ENCODE results near the gene RTL9.
A peak's percentile ranks its signal among the peaks of the same experiment; 100 is the strongest.
"Not testable (repeated sequence)": the region's sequence is repeated elsewhere in the genome, so short reads cannot be mapped to it uniquely, and the experiment has no call there.

The RTL9 gene

DNA sequence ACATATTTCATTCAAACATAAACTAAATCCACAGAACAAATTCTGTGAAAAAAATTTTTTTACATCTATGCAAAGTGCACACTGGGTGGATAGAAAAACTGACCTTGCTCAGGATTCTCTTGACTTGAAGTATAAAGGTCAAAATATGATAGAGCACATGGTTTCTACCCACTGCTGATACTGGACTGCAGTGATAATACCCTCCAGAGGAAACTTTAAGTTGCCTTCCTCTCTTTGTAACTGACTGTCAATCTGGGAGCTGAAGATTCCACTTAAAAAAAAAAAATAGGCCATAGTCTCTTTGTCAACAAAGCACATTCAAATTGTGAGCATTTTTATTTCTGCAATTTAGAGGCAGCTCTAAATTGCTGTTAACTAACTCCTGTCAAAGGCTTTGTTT lies 37.6 kb upstream of the RTL9 start:
- Histone ChIP-seq H3K4me1 (ENCODE audit: control insufficient read depth, insufficient read depth, low read length) (peaks cover 6% of the 10 kb centered on the region), H3K27me3 (replicated peaks; ENCODE audit: control insufficient read depth, insufficient read depth, low read length) (no peaks in the 10 kb centered on the region), H3K36me3 (ENCODE audit: control insufficient read depth, insufficient read depth, low read length, severe bottlenecking) (no peaks in the 10 kb centered on the region), H3K9me3 (ENCODE audit: control insufficient read depth, low read length) (peaks cover 11% of the 10 kb centered on the region), H3K9ac (ENCODE audit: low read length) (no peak overlapping the region), H3K4me3 (ENCODE audit: low read length) (no peak overlapping the region)
- DNase-seq (ENCODE audit: low read depth) = no peak

DNA sequence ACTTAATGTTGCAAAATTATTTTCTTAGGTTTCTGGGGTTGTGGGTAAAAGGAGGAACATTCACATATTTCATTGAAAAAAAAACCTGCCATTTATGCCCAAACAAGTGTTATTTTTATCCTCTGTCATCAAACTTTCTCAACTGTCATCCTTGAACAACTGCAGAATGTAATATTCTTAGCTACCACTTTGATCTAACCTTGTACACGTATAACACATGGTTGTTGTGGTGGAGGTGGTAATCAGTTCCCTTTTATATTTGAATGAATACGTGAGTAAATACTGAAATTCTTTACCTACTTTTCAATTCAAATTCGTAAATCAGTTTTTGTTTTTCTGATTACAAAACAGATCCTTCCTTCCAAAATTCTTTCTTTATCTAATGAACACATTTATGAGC lies 37.0 kb upstream of the RTL9 start:
- Histone ChIP-seq H3K36me3 (ENCODE audit: control insufficient read depth, insufficient read depth, low read length, severe bottlenecking) (no peaks in the 10 kb centered on the region), H3K27me3 (replicated peaks; ENCODE audit: control insufficient read depth, insufficient read depth, low read length) (no peaks in the 10 kb centered on the region), H3K4me1 (ENCODE audit: control insufficient read depth, insufficient read depth, low read length) (peaks cover 6% of the 10 kb centered on the region), H3K9ac (ENCODE audit: low read length) (no peak overlapping the region), H3K9me3 (ENCODE audit: control insufficient read depth, low read length) (peaks cover 17% of the 10 kb centered on the region), H3K4me3 (ENCODE audit: low read length) (no peak overlapping the region)
- no peak for DNase-seq (ENCODE audit: low read depth)

GRCh38 chrX:110322603-110323002 lies 36.0 kb upstream of the RTL9 start:
- peaks cover 6% of the 10 kb centered on the region for H3K4me1 ChIP-seq (ENCODE audit: control insufficient read depth, insufficient read depth, low read length)
- DNase-seq (ENCODE audit: low read depth) = peak; percentile 24
- H3K9ac ChIP-seq (ENCODE audit: low read length) = no peak overlapping the region
- H3K36me3 ChIP-seq (ENCODE audit: control insufficient read depth, insufficient read depth, low read length, severe bottlenecking) = no peaks in the 10 kb centered on the region
- peaks cover 21% of the 10 kb centered on the region for H3K9me3 ChIP-seq (ENCODE audit: control insufficient read depth, low read length)
- H3K27me3 ChIP-seq (replicated peaks; ENCODE audit: control insufficient read depth, insufficient read depth, low read length) = no peaks in the 10 kb centered on the region
- no peak overlapping the region for H3K4me3 ChIP-seq (ENCODE audit: low read length)

DNA sequence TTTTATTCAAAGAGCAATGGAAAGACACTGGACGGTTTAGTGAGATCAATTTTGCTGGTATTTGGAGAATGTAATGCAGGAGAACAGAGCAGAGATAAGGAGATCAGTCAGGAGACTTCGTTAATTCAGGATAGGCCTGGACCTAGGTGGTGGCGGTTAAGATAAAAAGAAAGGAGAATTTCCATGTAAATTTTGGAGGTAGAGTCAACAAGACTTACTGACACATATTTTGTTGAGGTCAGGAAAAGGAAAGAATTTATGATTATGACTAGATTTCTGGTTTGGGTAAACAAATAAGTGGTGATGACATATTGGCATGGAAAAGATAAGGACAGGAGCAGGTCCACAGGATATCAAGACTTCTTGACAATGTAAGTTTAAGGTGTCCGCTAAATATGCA lies 31.9 kb upstream of the RTL9 start:
- no peak overlapping the region for H3K9ac ChIP-seq (ENCODE audit: low read length)
- H3K4me1 ChIP-seq (ENCODE audit: control insufficient read depth, insufficient read depth, low read length) = no peaks in the 10 kb centered on the region
- peaks cover 30% of the 10 kb centered on the region for H3K9me3 ChIP-seq (ENCODE audit: control insufficient read depth, low read length)
- peaks cover 3% of the 10 kb centered on the region for H3K27me3 ChIP-seq (replicated peaks; ENCODE audit: control insufficient read depth, insufficient read depth, low read length)
- no peak overlapping the region for H3K4me3 ChIP-seq (ENCODE audit: low read length)
- DNase-seq (ENCODE audit: low read depth) = no peak
- H3K36me3 ChIP-seq (ENCODE audit: control insufficient read depth, insufficient read depth, low read length, severe bottlenecking) = no peaks in the 10 kb centered on the region

GRCh38 chrX:110327336-110327735 lies 31.3 kb upstream of the RTL9 start:
- H3K27me3 ChIP-seq (replicated peaks; ENCODE audit: control insufficient read depth, insufficient read depth, low read length) = peaks cover 3% of the 10 kb centered on the region
- H3K36me3 ChIP-seq (ENCODE audit: control insufficient read depth, insufficient read depth, low read length, severe bottlenecking) = no peaks in the 10 kb centered on the region
- peaks cover 30% of the 10 kb centered on the region for H3K9me3 ChIP-seq (ENCODE audit: control insufficient read depth, low read length)
- H3K4me3 ChIP-seq (ENCODE audit: low read length) = no peak overlapping the region
- no peak for DNase-seq (ENCODE audit: low read depth)
- no peaks in the 10 kb centered on the region for H3K4me1 ChIP-seq (ENCODE audit: control insufficient read depth, insufficient read depth, low read length)
- no peak overlapping the region for H3K9ac ChIP-seq (ENCODE audit: low read length)

GRCh38 chrX:110328613-110329012 lies 30.0 kb upstream of the RTL9 start:
- H3K9me3 ChIP-seq (ENCODE audit: control insufficient read depth, low read length) = peaks cover 30% of the 10 kb centered on the region
- DNase-seq (ENCODE audit: low read depth); H3K4me1 ChIP-seq (ENCODE audit: control insufficient read depth, insufficient read depth, low read length); H3K27me3 ChIP-seq (replicated peaks; ENCODE audit: control insufficient read depth, insufficient read depth, low read length); H3K4me3 ChIP-seq (ENCODE audit: low read length); H3K36me3 ChIP-seq (ENCODE audit: control insufficient read depth, insufficient read depth, low read length, severe bottlenecking); H3K9ac ChIP-seq (ENCODE audit: low read length): not testable (repeated sequence)

GRCh38 chrX:110331444-110332030 lies 27.1 kb upstream of the RTL9 start:
- no peaks in the 10 kb centered on the region for H3K4me1 ChIP-seq (ENCODE audit: control insufficient read depth, insufficient read depth, low read length)
- H3K4me3 ChIP-seq (ENCODE audit: low read length) = no peak overlapping the region
- H3K36me3 ChIP-seq (ENCODE audit: control insufficient read depth, insufficient read depth, low read length, severe bottlenecking) = no peaks in the 10 kb centered on the region
- no peak for DNase-seq (ENCODE audit: low read depth)
- peaks cover 3% of the 10 kb centered on the region for H3K27me3 ChIP-seq (replicated peaks; ENCODE audit: control insufficient read depth, insufficient read depth, low read length)
- no peak overlapping the region for H3K9ac ChIP-seq (ENCODE audit: low read length)
- H3K9me3 ChIP-seq (ENCODE audit: control insufficient read depth, low read length) = peaks cover 15% of the 10 kb centered on the region

DNA sequence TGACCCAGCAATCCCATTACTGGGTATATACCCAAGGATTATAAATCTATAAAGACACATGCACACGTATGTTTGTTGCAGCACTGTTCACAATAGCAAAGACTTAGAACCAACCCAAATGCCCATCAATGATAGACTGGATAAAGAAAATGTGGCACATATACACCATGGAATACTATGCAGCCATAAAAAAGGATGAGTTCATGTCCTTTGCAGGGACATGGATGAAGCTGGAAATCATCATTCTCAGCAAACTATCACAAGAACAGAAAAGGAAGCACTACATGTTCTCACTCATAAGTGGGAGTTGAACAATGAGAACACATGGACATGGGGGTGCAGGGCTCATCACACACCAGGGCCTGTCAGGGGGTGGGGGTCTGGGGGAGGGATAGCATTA lies 25.2 kb upstream of the RTL9 start:
- not testable (repeated sequence) for H3K36me3 ChIP-seq (ENCODE audit: control insufficient read depth, insufficient read depth, low read length, severe bottlenecking); H3K27me3 ChIP-seq (replicated peaks; ENCODE audit: control insufficient read depth, insufficient read depth, low read length); H3K4me1 ChIP-seq (ENCODE audit: control insufficient read depth, insufficient read depth, low read length); H3K4me3 ChIP-seq (ENCODE audit: low read length); H3K9ac ChIP-seq (ENCODE audit: low read length); DNase-seq (ENCODE audit: low read depth); H3K9me3 ChIP-seq (ENCODE audit: control insufficient read depth, low read length)

DNA sequence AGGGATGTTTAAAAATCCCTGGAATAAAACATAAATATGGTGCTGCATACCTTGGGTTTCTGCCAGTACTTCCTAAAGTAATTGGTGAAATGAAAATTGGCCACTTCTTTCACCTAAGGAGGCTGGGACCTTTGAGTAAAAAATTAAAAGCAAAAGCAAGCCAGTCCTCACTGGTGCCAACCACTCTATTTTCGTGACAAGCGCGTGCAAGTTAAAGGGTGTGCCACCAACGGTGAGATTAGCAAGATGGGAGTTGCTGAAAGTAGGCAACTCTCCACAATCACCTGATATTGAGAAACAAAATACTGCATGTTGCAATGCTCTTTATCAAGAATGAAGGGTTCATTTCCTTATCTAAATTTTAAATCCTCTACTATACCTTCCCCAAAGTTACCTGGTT lies 19.7 kb upstream of the RTL9 start:
- Histone ChIP-seq H3K4me3 (ENCODE audit: low read length) (no peak overlapping the region), H3K27me3 (replicated peaks; ENCODE audit: control insufficient read depth, insufficient read depth, low read length) (no peaks in the 10 kb centered on the region), H3K9me3 (ENCODE audit: control insufficient read depth, low read length) (no peaks in the 10 kb centered on the region), H3K36me3 (ENCODE audit: control insufficient read depth, insufficient read depth, low read length, severe bottlenecking) (no peaks in the 10 kb centered on the region), H3K4me1 (ENCODE audit: control insufficient read depth, insufficient read depth, low read length) (peaks cover 13% of the 10 kb centered on the region), H3K9ac (ENCODE audit: low read length) (no peak overlapping the region)
- no peak for DNase-seq (ENCODE audit: low read depth)

GRCh38 chrX:110341189-110342035 lies 17.2 kb upstream of the RTL9 start:
- Histone ChIP-seq H3K4me3 (ENCODE audit: low read length) (peak overlapping the region; percentile 67), H3K9me3 (ENCODE audit: control insufficient read depth, low read length) (no peaks in the 10 kb centered on the region), H3K9ac (ENCODE audit: low read length) (peak overlapping the region; percentile 76), H3K27me3 (replicated peaks; ENCODE audit: control insufficient read depth, insufficient read depth, low read length) (no peaks in the 10 kb centered on the region), H3K4me1 (ENCODE audit: control insufficient read depth, insufficient read depth, low read length) (peaks cover 13% of the 10 kb centered on the region), H3K36me3 (ENCODE audit: control insufficient read depth, insufficient read depth, low read length, severe bottlenecking) (no peaks in the 10 kb centered on the region)
- peak; percentile 75 for DNase-seq (ENCODE audit: low read depth)

DNA sequence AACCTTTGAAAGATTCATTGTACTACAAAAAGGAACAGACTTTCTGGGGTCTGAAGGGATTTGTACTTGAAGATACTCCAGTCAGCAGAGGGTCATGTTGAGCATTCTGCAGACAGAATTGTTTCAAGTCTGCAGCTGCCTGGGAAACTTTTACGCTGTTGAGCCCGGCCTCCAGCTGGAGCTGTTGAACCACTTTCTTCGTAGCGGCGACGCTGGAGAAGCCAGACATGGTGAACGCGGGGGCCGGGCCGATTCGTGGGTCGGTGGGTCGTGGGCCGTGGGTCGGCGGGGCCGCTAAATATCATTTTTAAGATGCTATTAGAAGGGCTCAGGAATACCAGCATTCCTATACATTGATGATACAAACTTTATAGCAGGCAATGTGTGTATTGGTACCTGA lies 12.0 kb upstream of the RTL9 start:
- H3K4me1 ChIP-seq (ENCODE audit: control insufficient read depth, insufficient read depth, low read length) = peaks cover 2% of the 10 kb centered on the region
- no peaks in the 10 kb centered on the region for H3K9me3 ChIP-seq (ENCODE audit: control insufficient read depth, low read length)
- DNase-seq (ENCODE audit: low read depth) = no peak
- no peak overlapping the region for H3K4me3 ChIP-seq (ENCODE audit: low read length)
- H3K27me3 ChIP-seq (replicated peaks; ENCODE audit: control insufficient read depth, insufficient read depth, low read length) = peaks cover 11% of the 10 kb centered on the region
- H3K9ac ChIP-seq (ENCODE audit: low read length) = peak overlapping the region; percentile 41
- no peaks in the 10 kb centered on the region for H3K36me3 ChIP-seq (ENCODE audit: control insufficient read depth, insufficient read depth, low read length, severe bottlenecking)

All from adipocyte (in vitro differentiated cells).